Measurements from ENCODE around the gene STOX2.

STOX2 gene

DNA sequence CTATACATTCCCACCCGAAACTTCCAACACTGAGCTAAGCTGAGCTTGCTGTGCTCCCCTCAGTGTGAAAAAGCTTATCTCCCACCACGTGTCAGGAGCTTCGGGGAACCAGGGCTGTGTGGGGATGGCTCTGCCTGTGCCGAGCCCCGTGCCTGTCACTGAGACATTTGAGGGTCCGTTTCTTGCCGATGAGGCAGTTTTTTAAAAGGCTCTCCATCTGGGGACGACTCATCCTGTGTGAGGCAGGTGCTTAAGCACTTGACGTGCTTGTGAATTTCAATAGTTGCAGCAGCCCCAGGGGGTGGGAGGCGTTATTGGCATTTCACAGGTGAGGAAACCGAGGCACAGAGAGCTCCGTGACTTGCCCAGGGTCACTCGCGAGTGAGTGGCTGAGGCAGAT lies 151.8 kb downstream of the STOX2 start:
- no peaks in the 10 kb centered on the region for H3K27me3 ChIP-seq
- no peaks in the 10 kb centered on the region for H3K36me3 ChIP-seq
- no peak overlapping the region for H3K27ac ChIP-seq
- no peaks in the 10 kb centered on the region for H3K4me1 ChIP-seq (ENCODE audit: control insufficient read depth in 1 of 2, insufficient read depth in 1 of 2, low read depth in 1 of 2, low read length in 1 of 2)
- no peak for TF ChIP-seq CTCF (IDR thresholded peaks at IDR 0.05)
- no peak overlapping the region for H3K4me3 ChIP-seq (ENCODE audit: low read depth in 1 of 2, low read length in 1 of 2)
- no peaks in the 10 kb centered on the region for H3K9me3 ChIP-seq

GRCh38 chr4:184058026-184058425 lies 152.9 kb downstream of the STOX2 start:
- Histone ChIP-seq H3K9me3 (no peaks in the 10 kb centered on the region), H3K4me1 (ENCODE audit: control insufficient read depth in 1 of 2, insufficient read depth in 1 of 2, low read depth in 1 of 2, low read length in 1 of 2) (no peaks in the 10 kb centered on the region), H3K27me3 (no peaks in the 10 kb centered on the region), H3K36me3 (no peaks in the 10 kb centered on the region), H3K27ac (no peak overlapping the region), H3K4me3 (ENCODE audit: low read depth in 1 of 2, low read length in 1 of 2) (no peak overlapping the region)
- TF ChIP-seq CTCF (IDR thresholded peaks at IDR 0.05) = no peak

GRCh38 chr4:184059099-184059498 lies 154.0 kb downstream of the STOX2 start:
- Histone ChIP-seq H3K4me3 (ENCODE audit: low read depth in 1 of 2, low read length in 1 of 2) (no peak overlapping the region), H3K27me3 (no peaks in the 10 kb centered on the region), H3K36me3 (no peaks in the 10 kb centered on the region), H3K27ac (no peak overlapping the region), H3K4me1 (ENCODE audit: control insufficient read depth in 1 of 2, insufficient read depth in 1 of 2, low read depth in 1 of 2, low read length in 1 of 2) (no peaks in the 10 kb centered on the region), H3K9me3 (no peaks in the 10 kb centered on the region)
- TF ChIP-seq CTCF (IDR thresholded peaks at IDR 0.05) = no peak

- TF ChIP-seq CTCF (IDR thresholded peaks at IDR 0.05) = no peak
- Histone ChIP-seq H3K4me3 (ENCODE audit: low read depth in 1 of 2, low read length in 1 of 2) (no peak overlapping the region), H3K27me3 (peaks cover under 1% of the 10 kb centered on the region), H3K9me3 (no peaks in the 10 kb centered on the region), H3K36me3 (no peaks in the 10 kb centered on the region), H3K27ac (no peak overlapping the region), H3K4me1 (ENCODE audit: control insufficient read depth in 1 of 2, insufficient read depth in 1 of 2, low read depth in 1 of 2, low read length in 1 of 2) (no peaks in the 10 kb centered on the region)
Observed at GRCh38 chr4:184061582-184061981, 156.5 kb downstream of the STOX2 start.

GRCh38 chr4:184062769-184063168 lies 157.7 kb downstream of the STOX2 start:
- no peak overlapping the region for H3K27ac ChIP-seq
- TF ChIP-seq CTCF (IDR thresholded peaks at IDR 0.05) = no peak
- H3K9me3 ChIP-seq = no peaks in the 10 kb centered on the region
- no peaks in the 10 kb centered on the region for H3K36me3 ChIP-seq
- no peak overlapping the region for H3K4me3 ChIP-seq (ENCODE audit: low read depth in 1 of 2, low read length in 1 of 2)
- H3K27me3 ChIP-seq = peaks cover 7% of the 10 kb centered on the region
- H3K4me1 ChIP-seq (ENCODE audit: control insufficient read depth in 1 of 2, insufficient read depth in 1 of 2, low read depth in 1 of 2, low read length in 1 of 2) = no peaks in the 10 kb centered on the region

DNA sequence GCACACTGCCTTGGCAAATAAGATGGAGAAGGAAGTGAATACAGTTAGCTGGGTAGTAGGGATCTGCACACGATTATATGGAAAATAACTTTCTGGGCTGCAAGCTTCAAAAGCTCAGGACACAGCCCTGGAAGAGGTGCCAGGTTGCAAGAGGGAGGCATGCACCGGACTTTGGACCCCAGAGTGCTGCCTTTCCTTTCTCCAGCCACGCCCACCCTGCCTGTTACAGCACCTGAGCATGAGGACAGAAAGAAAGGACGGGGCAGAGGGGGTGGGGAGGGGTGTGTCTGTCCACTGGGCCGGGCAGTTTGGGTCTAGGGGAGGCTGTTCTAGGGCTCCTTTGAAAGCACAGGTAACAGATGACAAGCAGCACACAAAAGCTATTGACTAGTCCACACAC lies 159.8 kb downstream of the STOX2 start:
- Histone ChIP-seq H3K4me1 (ENCODE audit: control insufficient read depth in 1 of 2, insufficient read depth in 1 of 2, low read depth in 1 of 2, low read length in 1 of 2) (no peaks in the 10 kb centered on the region), H3K27me3 (peaks cover 7% of the 10 kb centered on the region), H3K36me3 (no peaks in the 10 kb centered on the region), H3K27ac (no peak overlapping the region), H3K4me3 (ENCODE audit: low read depth in 1 of 2, low read length in 1 of 2) (no peak overlapping the region), H3K9me3 (no peaks in the 10 kb centered on the region)
- TF ChIP-seq CTCF (IDR thresholded peaks at IDR 0.05) = no peak
